NCI-H2107 treated with DMSO at 0.1 percent for 48 hours (cell line): Measurements from ENCODE around the gene SLC22A4.

Experiments
- DNase-seq: peaks from one replicate; lab custom pipeline; 2025; ENCODE audit not compliant: unreplicated experiment; lab: John Stamatoyannopoulos, UW

The SLC22A4 gene

GRCh38 chr5:132298298-132299212, 4.4 kb downstream of the SLC22A4 start:
- no peak for DNase-seq

GRCh38 chr5:132299917-132300316, 5.7 kb downstream of the SLC22A4 start:
- no peak for DNase-seq

GRCh38 chr5:132300577-132301343, 6.6 kb downstream of the SLC22A4 start:
- no peak for DNase-seq

- no peak for DNase-seq
Measured at GRCh38 chr5:132301344-132302271, 7.4 kb downstream of the SLC22A4 start.

GRCh38 chr5:132302413-132302812, 8.2 kb downstream of the SLC22A4 start:
- no peak for DNase-seq

- no peak for DNase-seq
Measured at GRCh38 chr5:132303589-132303988, 9.4 kb downstream of the SLC22A4 start.

GRCh38 chr5:132305420-132305819, 11.2 kb downstream of the SLC22A4 start:
- no peak for DNase-seq

- no peak for DNase-seq
Measured at GRCh38 chr5:132308701-132309100, 14.5 kb downstream of the SLC22A4 start.

- DNase-seq, result no peak
Measured at GRCh38 chr5:132309679-132310078, 15.5 kb downstream of the SLC22A4 start.

- no peak for DNase-seq
Measured at GRCh38 chr5:132310141-132310834, 16.1 kb downstream of the SLC22A4 start.

- no peak for DNase-seq
Measured at GRCh38 chr5:132313366-132313765, 19.2 kb downstream of the SLC22A4 start.

- DNase-seq, result no peak
Measured at GRCh38 chr5:132313961-132314432, 19.8 kb downstream of the SLC22A4 start.

GRCh38 chr5:132315529-132316067, 21.4 kb downstream of the SLC22A4 start:
- no peak for DNase-seq

GRCh38 chr5:132319975-132320374, 25.8 kb downstream of the SLC22A4 start:
- no peak for DNase-seq

- DNase-seq, result no peak
Measured at GRCh38 chr5:132321109-132321721, 27.0 kb downstream of the SLC22A4 start.

GRCh38 chr5:132322266-132322665, 28.1 kb downstream of the SLC22A4 start:
- DNase-seq, result no peak

GRCh38 chr5:132323202-132323601, 29.0 kb downstream of the SLC22A4 start:
- no peak for DNase-seq

GRCh38 chr5:132325691-132326090, 31.5 kb downstream of the SLC22A4 start:
- DNase-seq, result no peak

- no peak for DNase-seq
Measured at GRCh38 chr5:132327252-132327955, 33.2 kb downstream of the SLC22A4 start.
